GM12878 (cell line): ENCODE measurements around the gene SNX15.

Experiments used
- ATF2 ChIP-seq: IDR thresholded peaks from 2 replicates; pipeline ENCODE4 v1.6.1; 2012; ENCODE audit warnings: low read length, inconsistent platforms
- ATF3 ChIP-seq: IDR thresholded peaks from 2 replicates; pipeline ENCODE4 v1.6.1; 2011; ENCODE audit warnings: low read depth, mild to moderate bottlenecking, low read length, moderate library complexity, borderline replicate concordance; ENCODE audit errors: extremely low read depth
- BACH1 ChIP-seq: fragments of 450-650 bp; IDR thresholded peaks from 2 replicates; pipeline ENCODE4 v1.6.1; 2017; ENCODE audit warnings: mild to moderate bottlenecking, borderline replicate concordance
- CBX3 ChIP-seq: fragments of 200-600 bp; sonication (generic); IDR thresholded peaks from 2 replicates; pipeline ENCODE4 v1.6.1; 2016; ENCODE audit warnings: low read depth, borderline replicate concordance
- CTCF ChIP-seq, 3 experiments: IDR thresholded peaks in 2 of 3; conservative IDR thresholded peaks in 1 of 3; 2 replicates each; pipeline ENCODE4 v1.5.1; 2011; ENCODE audit warnings: low read depth in 3 of 3, low read length in 3 of 3, mild to moderate bottlenecking in 3 of 3, control low read depth in 2 of 3, moderate library complexity in 2 of 3, inconsistent platforms in 1 of 3, mixed read lengths in 1 of 3; ENCODE audit not compliant: control insufficient read depth in 2 of 3, insufficient read depth in 1 of 3; ENCODE audit errors: extremely low read depth in 1 of 3
- EP300 ChIP-seq, 2 experiments: fragments of 150-350 bp in 1 of 2; IDR thresholded peaks; 2 replicates each; pipeline ENCODE4 v1.6.1; 2011 to 2012; ENCODE audit warnings: low read depth in 2 of 2, low read length in 2 of 2, borderline replicate concordance in 1 of 2, improper control_type of control experiment in 1 of 2, inconsistent platforms in 1 of 2; ENCODE audit not compliant: control insufficient read depth in 1 of 2
- LARP7 ChIP-seq: fragments of 450-650 bp; IDR thresholded peaks from 2 replicates; pipeline ENCODE4 v1.6.1; 2017; ENCODE audit warnings: mild to moderate bottlenecking
- SPI1 ChIP-seq: IDR thresholded peaks from 2 replicates; pipeline ENCODE4 v1.6.1; 2011; ENCODE audit warnings: low read depth, mild to moderate bottlenecking, low read length, moderate library complexity, borderline replicate concordance; ENCODE audit not compliant: insufficient read depth
- TARDBP ChIP-seq: IDR thresholded peaks from 2 replicates; pipeline ENCODE4 v1.6.1; 2016; ENCODE audit warnings: borderline replicate concordance
- TCF3 ChIP-seq: IDR thresholded peaks from 2 replicates; pipeline ENCODE4 v1.6.1; 2012; ENCODE audit warnings: low read depth, mild to moderate bottlenecking, low read length, borderline replicate concordance; ENCODE audit not compliant: insufficient read depth

GRCh38 chr11:65060913-65061408 is 33.7 kb downstream of the SNX15 start:
- TF ChIP-seq CTCF (IDR thresholded peaks at IDR 0.05 in 2 of 3, conservative IDR thresholded peaks at IDR 0.05 in 1 of 3; ENCODE audit: control insufficient read depth in 2 of 3, extremely low read depth in 1 of 3, insufficient read depth in 1 of 3, low read depth in 3 of 3, low read length in 3 of 3) (peak in 1 of 3 experiments; percentile 19; a peak in 1 of 6 replicates), SPI1 (no peak), BACH1 (no peak), ATF3 (no peak), EP300 (IDR thresholded peaks at IDR 0.05; ENCODE audit: borderline replicate concordance in 1 of 2, control insufficient read depth in 1 of 2, low read depth in 2 of 2, low read length in 2 of 2) (no peak), CBX3 (no peak), TCF3 (no peak), TARDBP (no peak), ATF2 (no peak), LARP7 (no peak)
